ENCODE results near the gene TANGO6.

The TANGO6 gene

DNA sequence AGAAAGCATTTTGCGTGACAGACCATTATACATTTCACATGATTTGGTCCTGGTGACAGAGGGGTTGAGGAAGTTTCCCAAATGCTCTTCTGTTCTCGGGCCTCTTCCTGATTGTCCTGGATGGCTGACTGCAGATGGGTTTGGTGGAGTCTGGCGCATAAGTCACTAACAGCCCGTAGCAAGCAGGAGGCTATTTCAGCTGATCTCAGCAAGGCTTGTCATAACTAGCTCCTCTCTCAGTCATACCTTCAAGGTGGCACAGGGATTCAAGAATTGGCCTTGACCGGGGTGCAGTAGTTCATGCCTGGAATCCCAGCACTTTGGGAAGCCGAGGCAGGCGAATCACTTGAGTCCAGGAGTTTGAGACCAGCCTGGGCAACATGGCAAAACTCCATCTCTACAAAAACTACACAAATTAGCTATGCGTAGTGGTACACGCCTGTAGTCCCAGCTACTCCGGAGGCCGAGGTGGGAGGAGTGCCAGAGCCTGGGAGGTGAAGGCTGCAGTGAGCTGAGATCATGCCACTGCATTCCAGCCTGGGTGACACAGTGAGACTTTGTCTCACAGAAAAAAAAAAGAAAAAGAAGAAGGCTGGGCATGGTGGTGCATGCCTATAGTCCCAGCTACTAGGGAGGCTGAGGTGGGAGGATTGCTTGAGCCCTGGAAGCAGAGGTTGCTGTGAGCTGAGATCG, 193.2 kb downstream of the TANGO6 start:
- CTCF ChIA-PET: interaction anchor here (0.6 to 1.6 kb wide), 3 partner anchors 8 to 118 kb away, joined by 3 read pairs; no protein-coding TSS in a partner anchor
- POLR2A ChIA-PET: interaction anchor here (0.7 kb wide), 1 partner anchor 93 kb away, joined by 6 read pairs; no protein-coding TSS in a partner anchor
- DNase-seq (ENCODE audit: extremely low spot score): no peak
- TF ChIP-seq, protein P1, sequence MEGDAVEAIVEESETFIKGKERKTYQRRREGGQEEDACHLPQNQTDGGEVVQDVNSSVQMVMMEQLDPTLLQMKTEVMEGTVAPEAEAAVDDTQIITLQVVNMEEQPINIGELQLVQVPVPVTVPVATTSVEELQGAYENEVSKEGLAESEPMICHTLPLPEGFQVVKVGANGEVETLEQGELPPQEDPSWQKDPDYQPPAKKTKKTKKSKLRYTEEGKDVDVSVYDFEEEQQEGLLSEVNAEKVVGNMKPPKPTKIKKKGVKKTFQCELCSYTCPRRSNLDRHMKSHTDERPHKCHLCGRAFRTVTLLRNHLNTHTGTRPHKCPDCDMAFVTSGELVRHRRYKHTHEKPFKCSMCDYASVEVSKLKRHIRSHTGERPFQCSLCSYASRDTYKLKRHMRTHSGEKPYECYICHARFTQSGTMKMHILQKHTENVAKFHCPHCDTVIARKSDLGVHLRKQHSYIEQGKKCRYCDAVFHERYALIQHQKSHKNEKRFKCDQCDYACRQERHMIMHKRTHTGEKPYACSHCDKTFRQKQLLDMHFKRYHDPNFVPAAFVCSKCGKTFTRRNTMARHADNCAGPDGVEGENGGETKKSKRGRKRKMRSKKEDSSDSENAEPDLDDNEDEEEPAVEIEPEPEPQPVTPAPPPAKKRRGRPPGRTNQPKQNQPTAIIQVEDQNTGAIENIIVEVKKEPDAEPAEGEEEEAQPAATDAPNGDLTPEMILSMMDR (IDR thresholded peaks at IDR 0.05; ENCODE audit: control extremely low read depth, extremely low read depth, low read depth, missing control alignments): no peak

DNA sequence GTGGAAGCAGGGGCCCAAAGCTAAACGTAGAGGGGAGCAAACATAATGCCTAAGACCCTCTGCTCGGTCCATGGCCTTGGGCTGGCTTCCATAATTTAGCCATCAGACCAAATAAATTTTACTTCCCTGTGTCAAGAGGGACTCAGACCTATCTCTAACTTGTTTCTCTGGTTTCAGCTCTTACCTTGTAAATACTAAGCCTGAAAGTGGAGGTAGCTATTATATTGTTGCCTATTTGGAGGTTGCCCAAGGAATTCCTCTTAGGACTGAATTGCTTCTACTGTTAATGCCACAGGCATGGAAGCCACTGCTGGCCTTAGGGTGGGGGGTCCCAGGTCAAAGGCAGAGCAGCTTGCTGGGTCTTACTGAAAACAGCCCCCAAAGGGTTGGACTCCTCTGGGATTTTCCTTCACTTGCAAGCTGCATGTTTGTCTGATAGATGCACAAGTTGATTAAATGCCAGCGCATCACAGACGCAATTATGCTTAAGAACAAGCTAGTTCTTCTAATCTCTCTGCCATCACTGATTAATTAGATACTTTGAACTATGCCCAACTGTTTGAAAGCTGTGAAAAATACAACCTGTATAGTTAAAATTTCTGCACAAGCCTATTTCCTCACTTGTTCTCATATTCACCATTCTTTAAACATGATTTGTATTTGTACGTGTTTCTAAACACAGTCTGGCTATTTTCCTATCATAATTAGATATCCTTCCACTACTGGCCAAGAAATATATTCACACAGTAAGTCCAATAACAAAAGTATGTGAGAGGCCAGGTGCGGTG, 194.2 kb downstream of the TANGO6 start:
- no peak for DNase-seq (ENCODE audit: extremely low spot score)
- TF ChIP-seq, protein P1 (IDR thresholded peaks at IDR 0.05; ENCODE audit: control extremely low read depth, extremely low read depth, low read depth, missing control alignments): no peak
- POLR2A ChIA-PET: no interaction called here
- CTCF ChIA-PET: interaction anchor here (0.6 to 1.6 kb wide), 3 partner anchors 11 to 119 kb away, joined by 3 read pairs; no protein-coding TSS in a partner anchor

DNA sequence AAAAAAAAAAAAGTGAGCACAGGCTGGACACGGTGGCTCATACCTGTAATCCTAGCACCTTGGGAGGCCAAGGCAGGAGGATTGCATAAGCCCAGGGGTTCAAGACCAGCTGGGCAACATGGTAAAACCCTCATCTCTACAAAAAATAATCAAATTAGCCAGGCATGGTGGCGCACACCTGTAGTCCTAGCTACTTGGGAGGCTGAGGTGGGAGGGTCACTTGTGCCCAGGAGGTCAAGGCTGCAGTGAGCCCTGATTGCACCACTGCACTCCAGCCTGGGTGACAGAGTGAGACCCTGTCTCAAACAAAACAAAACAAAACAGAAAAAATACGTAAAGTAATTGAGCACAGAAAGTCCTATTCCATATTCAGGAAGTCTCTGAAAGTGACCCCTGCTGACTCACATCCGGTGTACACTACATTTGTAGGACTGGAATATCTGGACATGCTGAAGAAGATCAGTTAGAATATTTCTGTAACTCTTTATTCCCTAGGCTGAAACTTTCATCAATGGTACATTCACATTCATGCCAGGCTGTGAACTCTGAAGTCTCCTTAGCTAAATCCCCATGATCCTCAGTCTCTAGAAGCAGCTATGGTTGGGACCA, 196.1 kb downstream of the TANGO6 start:
- ChIA-PET CTCF (interaction anchor here (1.0 to 1.2 kb wide), 2 partner anchors 11 to 17 kb away, joined by 3 to 4 read pairs; no protein-coding TSS in a partner anchor), POLR2A (no interaction called here)
- TF ChIP-seq, protein P1 (IDR thresholded peaks at IDR 0.05; ENCODE audit: control extremely low read depth, extremely low read depth, low read depth, missing control alignments): no peak
- no peak for DNase-seq (ENCODE audit: extremely low spot score)

DNA sequence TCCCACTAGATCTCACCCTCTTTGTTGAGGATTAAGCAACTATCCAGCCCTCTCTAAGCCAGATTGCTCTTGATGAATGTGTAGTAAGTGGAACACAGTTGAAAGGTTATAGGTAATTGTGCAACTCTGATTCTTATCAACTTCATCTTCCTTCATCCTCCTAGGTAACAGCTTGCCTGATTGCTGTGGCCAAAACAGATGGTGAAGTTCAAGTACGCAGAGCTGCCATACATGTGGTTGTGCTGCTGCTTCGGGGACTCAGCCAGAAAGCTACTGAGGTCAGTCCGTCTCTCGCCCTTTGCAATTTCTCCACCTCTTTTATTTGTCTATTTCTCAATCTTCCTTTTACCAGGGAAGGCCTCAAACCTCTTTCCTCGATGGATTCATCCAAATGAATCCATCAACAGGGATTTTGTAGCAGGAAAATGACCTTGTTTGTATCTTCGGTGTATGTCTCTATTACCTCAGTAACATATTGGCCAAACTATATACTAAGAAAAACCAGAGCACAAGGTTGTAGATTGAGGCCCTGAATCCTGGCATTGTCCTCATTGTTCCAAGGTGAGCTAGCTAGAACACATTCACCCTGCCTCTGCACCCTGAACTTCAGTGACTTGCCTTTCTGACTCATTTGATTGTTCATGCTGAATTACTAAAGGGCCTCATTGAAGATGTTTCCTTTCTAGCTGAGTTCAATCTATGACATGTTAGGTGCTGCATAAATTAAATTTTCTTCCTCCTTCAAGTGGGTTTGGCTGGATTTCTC, 197.0 kb downstream of the TANGO6 start:
- TF ChIP-seq, protein P1 (IDR thresholded peaks at IDR 0.05; ENCODE audit: control extremely low read depth, extremely low read depth, low read depth, missing control alignments): no peak
- ChIA-PET CTCF (interaction anchor here (1.0 to 1.2 kb wide), 2 partner anchors 12 to 16 kb away, joined by 3 to 4 read pairs; no protein-coding TSS in a partner anchor), POLR2A (no interaction called here)
- no peak for DNase-seq (ENCODE audit: extremely low spot score)

DNA sequence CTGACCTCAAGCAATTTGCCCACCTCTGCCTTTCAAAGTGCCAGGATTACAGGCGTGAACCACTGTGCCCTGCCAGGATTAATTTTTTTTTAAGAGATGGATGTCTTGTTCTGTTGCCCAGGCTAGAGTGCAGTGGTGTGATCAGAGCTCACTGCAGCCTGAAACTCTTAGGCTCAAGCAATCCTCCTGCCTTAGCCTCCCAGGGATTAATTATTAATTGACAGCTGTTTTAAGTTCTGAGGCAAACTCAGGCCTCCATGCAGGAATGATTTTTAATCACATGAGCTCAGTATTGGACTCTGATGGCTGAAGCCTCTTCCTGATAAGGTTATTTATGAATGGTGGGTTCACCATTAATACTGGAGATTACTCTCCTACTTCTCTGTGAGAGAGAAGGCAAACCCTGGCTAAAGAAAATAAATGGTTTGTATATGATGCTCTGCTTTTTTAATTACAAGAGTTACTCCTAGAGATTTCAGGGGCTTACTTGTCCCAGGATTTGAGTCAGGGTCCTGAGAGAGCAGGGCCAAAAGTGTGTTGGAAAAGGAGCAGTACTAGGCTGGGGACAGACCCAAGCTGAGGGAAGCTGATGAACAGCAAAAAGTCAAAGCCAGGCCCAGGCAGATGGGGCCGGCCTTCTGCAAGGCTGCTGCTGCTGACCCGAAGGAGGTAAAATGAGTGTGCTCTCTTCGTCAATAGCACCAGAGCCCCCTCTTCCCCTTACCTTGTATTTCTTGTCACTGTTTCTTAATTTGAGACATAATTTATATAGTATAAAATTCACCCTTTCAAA, 205.2 kb downstream of the TANGO6 start:
- POLR2A ChIA-PET: interaction anchor here (0.6 kb wide), 1 partner anchor 777 kb away, joined by 5 read pairs; no protein-coding TSS in a partner anchor
- CTCF ChIA-PET: interaction anchor here (0.6 kb wide), 1 partner anchor 11 kb away, joined by 3 read pairs; no protein-coding TSS in a partner anchor
- TF ChIP-seq, protein P1 (IDR thresholded peaks at IDR 0.05; ENCODE audit: control extremely low read depth, extremely low read depth, low read depth, missing control alignments): no peak
- DNase-seq (ENCODE audit: extremely low spot score): no peak
